NCI-H2107 treated with DMSO at 0.1 percent for 48 hours (cell line): ENCODE data around the gene ACAT1.
"Not testable (repeated sequence)": the region's sequence is repeated elsewhere in the genome, so short reads cannot be mapped to it uniquely, and the experiment has no call there.

Source experiments
- DNase-seq: peaks from one replicate; lab custom pipeline; 2025; ENCODE audit not compliant: unreplicated experiment; lab: John Stamatoyannopoulos, UW

The ACAT1 gene

DNA sequence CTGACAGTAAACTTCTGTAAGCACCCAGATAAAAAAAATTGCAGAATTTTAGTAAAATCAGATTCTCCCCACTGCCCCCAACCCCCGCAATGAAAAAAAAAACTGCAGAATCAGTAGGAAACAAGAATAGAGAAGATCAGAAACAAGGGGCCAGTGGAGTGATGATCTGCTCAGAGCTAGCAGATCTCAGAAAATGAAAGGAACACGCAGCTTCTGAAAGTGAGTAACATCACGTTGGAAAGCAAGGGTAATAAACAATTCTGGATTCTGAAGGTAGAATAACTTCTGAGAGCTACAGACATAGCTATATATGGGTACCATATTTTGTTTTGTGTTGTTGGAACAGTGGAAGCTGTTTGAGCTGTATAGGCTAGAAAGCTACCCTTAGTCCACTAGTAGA is 23.2 kb downstream of the ACAT1 start:
- no peak for DNase-seq

DNA sequence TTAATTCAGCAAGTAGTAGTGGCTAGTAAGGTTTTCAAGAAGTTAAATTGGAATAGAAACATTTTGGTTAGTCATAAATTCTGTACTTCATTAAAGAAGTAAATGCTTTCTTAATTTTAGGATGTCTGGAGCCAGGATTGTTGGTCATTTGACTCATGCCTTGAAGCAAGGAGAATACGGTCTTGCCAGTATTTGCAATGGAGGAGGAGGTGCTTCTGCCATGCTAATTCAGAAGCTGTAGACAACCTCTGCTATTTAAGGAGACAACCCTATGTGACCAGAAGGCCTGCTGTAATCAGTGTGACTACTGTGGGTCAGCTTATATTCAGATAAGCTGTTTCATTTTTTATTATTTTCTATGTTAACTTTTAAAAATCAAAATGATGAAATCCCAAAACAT is 25.8 kb downstream of the ACAT1 start:
- no peak for DNase-seq

DNA sequence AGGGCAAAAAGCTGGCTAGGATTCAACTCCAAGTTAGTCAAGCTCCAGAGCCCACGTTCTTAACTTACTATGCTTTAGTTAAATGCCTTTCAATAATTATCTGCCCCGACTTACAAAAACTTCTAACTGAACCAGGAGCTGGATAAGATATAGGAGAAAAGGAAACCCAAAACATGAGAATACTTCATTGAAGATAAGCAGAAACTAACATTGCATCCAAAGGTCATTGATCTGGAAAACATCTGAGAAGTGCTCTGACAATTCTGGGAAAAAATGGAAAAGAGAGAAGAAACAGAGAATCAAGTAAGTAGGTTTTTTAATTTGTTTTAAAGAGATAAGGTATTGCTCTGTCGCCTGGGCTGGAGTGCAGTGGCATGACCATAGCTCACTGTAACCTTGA is 27.2 kb downstream of the ACAT1 start:
- DNase-seq: no peak

DNA sequence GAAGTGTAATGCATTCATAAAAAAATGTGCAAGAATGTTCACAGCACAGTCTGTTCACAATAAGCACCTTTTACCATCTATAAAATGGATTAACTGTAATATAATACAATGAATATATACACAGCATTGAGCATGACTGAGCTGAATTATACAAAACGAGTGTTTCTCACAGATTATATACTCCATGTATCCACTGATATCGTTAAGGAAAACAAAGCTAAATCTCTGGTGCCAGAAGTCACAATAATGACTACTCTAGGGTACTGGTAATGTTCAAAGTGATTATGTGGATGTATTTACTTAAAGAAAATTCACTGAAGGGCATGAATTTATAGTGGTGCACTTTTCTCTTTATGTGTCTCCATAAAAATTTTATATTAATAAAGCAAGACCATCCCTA is 33.2 kb downstream of the ACAT1 start:
- DNase-seq: no peak

DNA sequence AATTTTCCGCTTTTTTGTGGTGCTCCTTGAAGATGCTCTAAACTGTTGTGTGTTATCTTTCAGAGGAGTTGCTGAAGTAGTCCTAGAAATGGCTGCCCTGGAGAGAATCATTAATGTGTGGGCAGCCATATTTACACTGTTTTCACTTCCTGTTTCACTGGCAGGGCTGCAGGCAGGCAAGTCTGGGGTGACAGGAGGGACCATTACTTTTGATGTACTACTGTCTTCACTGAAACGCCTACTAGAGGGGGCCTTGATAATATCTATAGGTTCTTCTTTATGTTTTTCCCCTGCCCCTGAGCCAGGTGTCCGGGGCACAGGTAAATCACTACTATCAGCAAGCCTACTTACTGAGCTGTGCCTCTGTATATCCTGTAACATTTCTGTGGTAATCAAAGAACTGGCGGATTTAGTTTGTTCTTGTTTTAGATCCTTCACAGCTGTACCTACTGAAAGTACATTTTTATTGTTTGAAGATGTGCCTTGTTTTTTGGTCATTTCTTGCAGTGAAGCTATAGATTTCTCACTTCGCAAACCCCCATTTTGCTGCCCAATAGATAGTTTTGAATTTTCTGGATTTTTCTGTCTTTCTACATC is 39.7 kb downstream of the ACAT1 start:
- no peak for DNase-seq

DNA sequence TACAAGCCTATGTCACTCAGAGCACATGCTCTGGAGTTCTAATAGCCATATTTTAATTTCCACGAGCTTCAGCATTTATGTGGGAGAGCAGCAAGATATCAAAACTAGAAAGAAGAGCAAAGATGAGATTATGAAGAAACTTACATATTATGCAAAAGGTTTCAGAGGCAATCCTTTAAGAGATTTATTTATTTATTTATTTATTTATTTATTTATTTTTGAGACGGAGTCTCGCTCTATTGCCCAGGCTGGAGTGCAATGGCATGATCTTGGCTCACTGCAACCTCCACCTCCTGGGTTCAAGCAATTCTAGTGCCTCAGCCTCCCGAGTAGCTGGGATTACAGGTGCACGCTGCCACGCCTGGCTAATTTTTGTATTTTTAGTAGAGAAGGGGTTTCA is 41.5 kb downstream of the ACAT1 start:
- not testable (repeated sequence) for DNase-seq

DNA sequence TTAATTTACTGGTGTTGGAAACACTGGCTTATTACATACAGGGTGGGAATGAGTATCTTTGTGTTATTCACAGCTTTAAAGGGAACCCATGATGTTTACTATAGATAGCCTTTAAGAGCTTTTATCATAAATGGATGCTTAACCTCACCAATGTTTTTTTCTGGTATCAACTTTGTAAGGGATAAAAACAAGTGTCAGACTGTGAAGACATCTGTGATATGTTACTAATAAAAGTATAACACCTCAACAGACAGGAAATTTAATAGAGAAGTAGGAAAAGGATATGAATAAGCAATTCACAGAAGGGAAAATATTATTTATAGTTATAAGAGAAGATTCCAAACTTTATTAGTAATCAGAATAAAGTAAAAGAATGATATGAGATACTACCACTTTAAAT is 46.3 kb downstream of the ACAT1 start:
- no peak for DNase-seq

DNA sequence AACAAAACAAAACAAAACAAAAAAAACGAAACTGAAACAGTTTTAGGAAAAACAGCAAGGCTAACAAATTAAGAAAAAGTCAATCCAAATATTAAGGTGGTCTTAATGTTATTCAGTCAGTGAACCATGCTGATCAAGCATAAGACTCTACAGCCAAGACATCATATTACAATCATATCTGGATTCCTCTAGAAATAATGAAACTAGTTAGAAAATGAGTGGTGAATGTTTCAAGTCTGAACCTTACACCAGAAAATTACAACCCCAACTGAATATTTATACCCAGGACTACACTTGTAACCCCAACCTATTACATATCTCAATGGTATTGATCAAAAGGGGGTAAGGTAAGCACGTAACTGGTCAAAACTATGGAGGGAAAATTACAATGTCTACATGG is 48.8 kb downstream of the ACAT1 start:
- no peak for DNase-seq

DNA sequence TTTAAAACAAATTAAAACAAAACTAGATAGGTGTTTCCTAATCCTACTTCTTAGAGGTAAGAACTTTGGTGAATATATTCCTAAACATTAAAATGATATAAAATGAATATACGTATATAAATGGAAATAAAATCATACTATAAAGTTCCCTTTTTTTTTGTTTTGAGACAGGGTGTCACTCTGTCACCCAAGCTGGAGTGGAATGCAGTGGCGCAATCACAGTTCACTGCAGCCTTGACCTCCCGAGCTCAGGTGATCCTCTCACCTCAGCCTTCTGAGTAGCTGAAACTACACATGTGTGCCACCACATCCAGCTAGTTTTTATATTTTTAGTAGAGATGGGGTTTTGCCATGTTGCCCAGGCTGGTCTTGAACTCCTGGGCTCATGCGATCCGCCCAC is 56.2 kb downstream of the ACAT1 start:
- DNase-seq: no peak

DNA sequence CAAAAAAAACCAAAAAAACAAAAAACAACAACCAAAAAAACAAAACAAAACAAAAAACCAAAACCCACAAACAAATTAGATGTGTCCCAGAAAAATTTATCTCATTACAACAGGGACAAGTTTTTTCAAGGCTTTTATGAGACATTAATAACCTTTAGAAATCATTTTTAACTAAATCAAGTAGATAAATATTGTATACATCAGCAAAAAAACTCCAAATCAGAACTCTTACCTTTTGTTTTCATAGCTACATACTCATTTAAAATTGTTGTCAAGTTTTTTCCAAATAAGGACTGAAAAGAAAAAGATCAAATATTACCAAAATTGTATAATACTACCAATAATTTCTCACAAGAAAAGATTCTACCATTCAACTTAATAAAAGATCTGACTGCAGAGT is 72.4 kb downstream of the ACAT1 start:
- no peak for DNase-seq

DNA sequence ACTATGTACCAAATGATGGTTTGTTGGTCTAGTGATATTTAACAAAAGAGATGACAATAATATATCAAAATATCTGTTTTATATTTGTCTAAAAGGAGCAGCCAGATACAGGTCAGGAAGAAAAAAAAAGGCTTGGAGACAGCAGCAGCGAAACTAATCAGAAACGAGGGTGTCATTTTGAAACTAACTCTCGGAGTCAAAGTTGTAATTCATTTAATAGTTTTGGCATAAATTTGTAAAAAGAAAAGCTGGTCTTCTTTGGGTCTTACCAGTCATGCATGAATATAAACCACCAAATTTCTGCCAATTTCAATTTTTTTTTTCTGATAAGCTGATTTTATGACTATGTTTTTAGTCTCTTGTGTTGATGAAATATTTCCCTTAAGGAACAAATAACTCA is 75.5 kb downstream of the ACAT1 start:
- no peak for DNase-seq
